Mesothelial cell of epicardium (in vitro differentiated cells): Measurements from ENCODE around the gene VAPB. TPM values are rescaled to one million over a fixed set of nuclear protein-coding genes. Genes with fewer than 3 reads are reported as not detected.
"Not testable (repeated sequence)": the region's sequence is repeated elsewhere in the genome, so short reads cannot be mapped to it uniquely, and the experiment has no call there.

Experiments used
- DNase-seq, 2 experiments: peaks; one replicate each; pipeline ENCODE4 v3.0.0; 2021; ENCODE audit warnings: low spot score in 2 of 2; ENCODE audit not compliant: unreplicated experiment in 2 of 2
- H3K27ac Mint-ChIP-seq: 2 replicates; pipeline ENCODE4 v1.8.0; 2021; ENCODE audit warnings: mixed read lengths
- H3K27me3 Mint-ChIP-seq: 2 replicates; pipeline ENCODE4 v1.8.0; 2021; ENCODE audit warnings: low read depth, mixed read lengths
- H3K36me3 Mint-ChIP-seq: 2 replicates; pipeline ENCODE4 v1.8.0; 2021; ENCODE audit warnings: mixed read lengths
- H3K4me1 Mint-ChIP-seq: 2 replicates; pipeline ENCODE4 v1.8.0; 2021; ENCODE audit warnings: mixed read lengths
- H3K4me3 Mint-ChIP-seq: 2 replicates; pipeline ENCODE4 v1.8.0; 2021; ENCODE audit warnings: mild to moderate bottlenecking, moderate library complexity, mixed read lengths
- H3K9me3 Mint-ChIP-seq: 2 replicates; pipeline ENCODE4 v1.8.0; 2021; ENCODE audit warnings: mixed read lengths
- CTCF ChIP-seq: fragments of 200-600 bp; sonication (generic); IDR thresholded peaks from one replicate; pipeline ENCODE4 v1.5.0; 2021; ENCODE audit warnings: antibody characterized with exemption; ENCODE audit not compliant: unreplicated experiment
- total RNA-seq: library from RNA; stranded (reverse); gene quantifications from 3 replicates; pipeline ENCODE4 v1.2.1, GENCODE V29; 2021

Gene VAPB
- total RNA-seq, 1 donor from 2014 or later, result 52.9 TPM

GRCh38 chr20:58362206-58362516, 26.9 kb upstream of the VAPB start:
- peaks cover 14% of the 10 kb centered on the region for H3K4me1 Mint-ChIP-seq
- H3K36me3 Mint-ChIP-seq, result peaks cover 30% of the 10 kb centered on the region
- H3K4me3 Mint-ChIP-seq, result no peak overlapping the region

DNA sequence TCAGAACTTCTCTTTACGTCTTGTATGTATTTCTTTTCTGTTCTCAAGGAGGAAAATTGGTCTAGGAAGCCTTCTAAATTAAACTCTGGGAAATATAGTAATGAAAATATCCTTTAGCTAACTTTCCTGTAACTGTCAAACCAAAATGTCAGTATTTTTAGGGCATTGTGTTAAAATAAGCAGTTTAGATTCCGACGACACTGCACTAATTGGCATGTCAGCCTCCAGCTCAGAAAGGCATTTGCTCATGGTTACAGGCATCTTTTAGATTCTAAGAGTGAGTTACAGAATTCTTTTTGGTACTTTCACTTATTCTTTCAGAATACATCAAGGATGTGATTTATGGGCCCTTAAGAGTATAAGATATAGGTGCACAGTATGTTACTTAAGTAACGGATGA, 26.1 kb upstream of the VAPB start:
- no peak overlapping the region for H3K27ac Mint-ChIP-seq
- H3K4me1 Mint-ChIP-seq, result peaks cover 14% of the 10 kb centered on the region
- no peak for DNase-seq
- H3K4me3 Mint-ChIP-seq, result no peak overlapping the region
- TF ChIP-seq CTCF, result no peak
- H3K27me3 Mint-ChIP-seq, result no peaks in the 10 kb centered on the region
- no peaks in the 10 kb centered on the region for H3K9me3 Mint-ChIP-seq
- H3K36me3 Mint-ChIP-seq, result peaks cover 30% of the 10 kb centered on the region

More at GRCh38 chr20:58362206-58362516, 26.9 kb upstream of the VAPB start:
- H3K27me3 Mint-ChIP-seq, result no peaks in the 10 kb centered on the region
- no peak for DNase-seq
- TF ChIP-seq CTCF, result no peak
- H3K27ac Mint-ChIP-seq, result no peak overlapping the region
- H3K9me3 Mint-ChIP-seq, result no peaks in the 10 kb centered on the region

- no peak for DNase-seq
- no peak for TF ChIP-seq CTCF
- no peak overlapping the region for H3K4me3 Mint-ChIP-seq
- H3K27me3 Mint-ChIP-seq, result no peaks in the 10 kb centered on the region
- H3K9me3 Mint-ChIP-seq, result no peaks in the 10 kb centered on the region
- H3K27ac Mint-ChIP-seq, result no peak overlapping the region
- H3K4me1 Mint-ChIP-seq, result peaks cover 6% of the 10 kb centered on the region
- H3K36me3 Mint-ChIP-seq, result peaks cover 14% of the 10 kb centered on the region
Observed at GRCh38 chr20:58366866-58367265, 22.2 kb upstream of the VAPB start.

DNA sequence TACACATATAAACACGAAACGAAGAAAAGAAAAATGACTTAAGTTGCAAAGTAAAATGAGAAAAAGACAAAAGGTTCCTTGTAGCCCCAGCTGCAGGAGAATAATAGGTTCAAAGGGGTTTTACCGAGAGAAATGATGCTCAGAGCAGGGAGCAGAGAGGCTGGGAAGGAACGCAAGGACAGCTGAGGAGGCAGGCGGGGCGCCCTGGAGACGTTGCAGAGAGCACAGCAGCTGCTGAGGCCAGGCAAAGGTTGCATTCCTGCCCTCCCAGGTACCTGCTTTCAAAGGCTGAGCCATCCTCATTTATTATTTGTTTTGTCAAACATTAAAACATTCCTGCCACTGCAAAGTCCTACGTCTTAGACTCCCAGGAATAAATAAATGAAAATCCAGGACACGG, 16.2 kb upstream of the VAPB start:
- no peaks in the 10 kb centered on the region for H3K9me3 Mint-ChIP-seq
- peak overlapping the region; percentile 19 for H3K27ac Mint-ChIP-seq
- no peak for DNase-seq
- H3K4me3 Mint-ChIP-seq, result no peak overlapping the region
- H3K4me1 Mint-ChIP-seq, result peaks cover 27% of the 10 kb centered on the region
- no peaks in the 10 kb centered on the region for H3K36me3 Mint-ChIP-seq
- H3K27me3 Mint-ChIP-seq, result no peaks in the 10 kb centered on the region
- TF ChIP-seq CTCF, result no peak

- H3K27ac Mint-ChIP-seq, result peak overlapping the region; percentile 19
- not testable (repeated sequence) for DNase-seq, H3K36me3 Mint-ChIP-seq, H3K9me3 Mint-ChIP-seq, H3K27me3 Mint-ChIP-seq, H3K4me3 Mint-ChIP-seq
- H3K4me1 Mint-ChIP-seq, result peaks cover 27% of the 10 kb centered on the region
Observed at GRCh38 chr20:58373296-58373695, 15.7 kb upstream of the VAPB start.

DNA sequence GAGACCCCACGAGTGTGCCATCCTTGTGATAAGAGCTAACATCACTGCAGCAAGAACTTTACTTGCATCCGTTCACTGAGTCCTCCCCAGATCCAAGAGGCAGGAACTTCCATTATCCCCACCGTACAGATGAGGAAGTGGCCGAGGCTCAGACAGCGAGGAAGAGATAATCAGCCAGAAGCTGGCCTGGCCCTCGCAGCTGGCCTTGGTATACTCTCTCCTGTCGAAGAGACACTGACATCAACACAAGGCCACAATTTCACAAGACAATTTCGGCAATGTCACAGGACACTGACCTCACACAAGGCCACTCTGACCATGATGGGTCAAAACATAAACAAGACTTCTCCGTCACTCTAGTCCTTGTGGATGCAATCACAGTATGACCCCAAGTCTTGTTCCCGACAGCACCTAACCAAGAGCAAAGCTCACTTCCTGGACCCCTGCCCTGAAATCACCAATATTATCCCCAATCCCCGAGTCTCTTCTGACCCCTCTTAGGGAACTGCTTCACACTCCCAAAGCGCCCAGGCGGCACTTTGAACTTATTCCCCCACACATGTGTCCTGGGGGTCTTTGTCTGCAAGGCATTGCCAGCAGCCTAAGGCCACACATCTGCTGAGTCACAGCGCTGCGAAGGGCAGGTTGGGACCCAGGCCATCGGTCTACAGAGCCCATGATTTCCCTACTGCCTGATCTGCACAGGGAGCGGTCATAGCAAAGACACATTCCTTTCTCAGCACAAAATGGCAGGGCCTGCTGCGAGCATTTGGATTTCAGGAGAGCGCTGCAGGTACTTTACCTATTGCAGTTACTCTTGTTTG, 14.8 kb upstream of the VAPB start:
- H3K27me3 Mint-ChIP-seq, result no peaks in the 10 kb centered on the region
- no peak overlapping the region for H3K4me3 Mint-ChIP-seq
- H3K27ac Mint-ChIP-seq, result peak overlapping the region; percentile 79
- no peaks in the 10 kb centered on the region for H3K9me3 Mint-ChIP-seq
- no peak for DNase-seq
- no peak for TF ChIP-seq CTCF
- H3K36me3 Mint-ChIP-seq, result no peaks in the 10 kb centered on the region
- peaks cover 27% of the 10 kb centered on the region for H3K4me1 Mint-ChIP-seq
